Uterus (tissue), 4 donors: ENCODE measurements around the gene MAP3K14. TPM values are rescaled to one million over a fixed set of nuclear protein-coding genes. Genes with fewer than 3 reads are reported as not detected.

Source experiments
- DNase-seq, 2 donors: peaks; one replicate each; pipeline ENCODE4 v3.0.0-alpha.2; 2019 to 2020
- H3K27ac ChIP-seq, 2 donors: fragments of 200-600 bp; sonication (generic); 1 replicate in 1 of 2; 2 replicates in 1 of 2; pipeline ENCODE4 v1.5.1; 2016 to 2018
- H3K27me3 ChIP-seq, 2 donors: fragments of 200-600 bp; sonication (generic); one replicate each; pipeline ENCODE4 v1.5.1; 2018 to 2019; ENCODE audit warnings: control low read depth in 1 of 2
- H3K36me3 ChIP-seq, 2 donors: fragments of 200-600 bp; sonication (generic); one replicate each; pipeline ENCODE4 v1.5.1; 2019; ENCODE audit warnings: control low read depth in 1 of 2
- H3K4me1 ChIP-seq, 2 donors: fragments of 200-600 bp; sonication (generic); one replicate each; pipeline ENCODE4 v1.5.1; 2018 to 2019; ENCODE audit warnings: control low read depth in 1 of 2
- H3K4me3 ChIP-seq, 2 donors: fragments of 200-600 bp; sonication (generic); 1 replicate in 1 of 2; 2 replicates in 1 of 2; pipeline ENCODE4 v1.5.1; 2018 to 2019; ENCODE audit warnings: mild to moderate bottlenecking in 1 of 2
- H3K9me3 ChIP-seq, 2 donors: fragments of 200-600 bp; sonication (generic); one replicate each; pipeline ENCODE4 v1.5.1; 2019; ENCODE audit warnings: control low read depth in 1 of 2
- POLR2A ChIP-seq, 2 donors: fragments of 450-650 bp; IDR thresholded peaks; one replicate each; pipeline ENCODE4 v1.6.1; 2016; ENCODE audit warnings: antibody characterized with exemption in 2 of 2, mild to moderate bottlenecking in 1 of 2, moderate library complexity in 1 of 2
- intact Hi-C: fragments of 100-400 bp; cut with DNase I; formaldehyde crosslinking; loops from one replicate; pipeline ENCODE4 v1.15.1; 2023; ENCODE audit warnings: low total_unique reads
- total RNA-seq, 4 donors: library from RNA; depleted of rRNA in 3 of 4; stranded (reverse); fragments of >200 nt in 3 of 4; gene quantifications; one replicate each; pipeline versions ENCODE4 v1.1.0 to v1.2.4, GENCODE V29; 2014 to 2023
- TF ChIP-seq, protein P1 (sequence below), 4 experiments: fragments of 200-600 bp in 2 of 4; fragments of 450-650 bp in 2 of 4; sonication (generic) in 2 of 4; IDR thresholded peaks; one replicate each; pipeline ENCODE4 v1.5.1; 2016 to 2019; ENCODE audit warnings: antibody characterized with exemption in 4 of 4, mild to moderate bottlenecking in 2 of 4, moderate library complexity in 1 of 4
- donor health status: DM: yes; HTN: yes; CAD: no.

MAP3K14 gene
- total RNA-seq, 4 donors from 2014 or later: 1.0 to 22.1 (median 4.9) TPM

DNA sequence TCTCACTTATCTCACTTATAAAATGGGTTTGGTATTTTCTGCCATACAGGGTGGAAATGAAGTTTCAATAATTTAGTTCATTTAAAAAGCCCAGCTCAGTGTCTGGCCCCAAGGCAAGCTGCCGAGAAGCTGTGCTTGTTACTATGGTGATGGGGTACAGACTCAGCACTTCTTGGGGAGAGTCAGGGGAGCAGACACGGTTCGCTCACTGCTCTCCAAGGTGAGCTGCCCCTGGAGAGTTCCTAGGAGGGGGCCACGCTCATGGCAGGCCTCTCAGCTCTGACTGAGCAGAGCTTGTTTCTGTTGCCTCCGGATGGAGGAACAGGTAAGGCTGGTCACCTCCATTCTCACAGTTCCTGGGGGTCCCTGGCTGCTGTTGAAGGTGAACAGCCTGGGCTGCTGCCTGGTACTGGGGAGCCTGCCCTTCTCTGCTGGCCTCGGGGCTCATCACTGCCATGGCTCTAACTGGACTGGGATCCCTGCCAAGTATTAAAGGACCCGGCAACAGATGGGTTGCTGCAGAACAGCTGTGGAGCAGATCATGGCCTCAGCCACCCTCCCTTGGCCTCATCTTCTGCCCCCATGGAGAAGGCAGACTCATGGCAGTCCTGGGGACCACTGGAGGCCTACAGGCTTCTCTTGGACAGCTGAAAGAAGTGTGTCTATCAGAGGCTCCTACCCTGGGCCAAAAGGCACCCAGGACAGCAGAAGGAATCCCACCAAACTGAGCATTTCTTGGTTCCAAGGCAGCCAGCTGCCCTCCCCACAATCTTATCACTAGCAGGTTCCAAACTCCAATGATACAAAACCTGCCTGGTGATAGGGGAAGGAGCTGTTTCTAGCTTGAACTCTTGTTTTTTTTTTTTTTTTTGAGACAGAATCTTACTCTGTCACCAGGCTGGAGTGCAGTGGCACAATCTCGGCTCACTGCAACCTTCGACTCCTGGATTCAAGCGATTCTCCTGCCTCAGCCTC lies 29.0 kb downstream of the MAP3K14 start:
- peaks cover 4 to 18% of the 10 kb centered on the region in 2 donors for H3K4me1 ChIP-seq
- no peaks in the 10 kb centered on the region for H3K27me3 ChIP-seq
- no peaks in the 10 kb centered on the region for H3K9me3 ChIP-seq
- H3K27ac ChIP-seq: peak overlapping the region; percentile 37 to 52
- no peak for DNase-seq
- no peaks in the 10 kb centered on the region for H3K36me3 ChIP-seq
- no peak for TF ChIP-seq POLR2A (IDR thresholded peaks at IDR 0.05)
- TF ChIP-seq, protein P1, sequence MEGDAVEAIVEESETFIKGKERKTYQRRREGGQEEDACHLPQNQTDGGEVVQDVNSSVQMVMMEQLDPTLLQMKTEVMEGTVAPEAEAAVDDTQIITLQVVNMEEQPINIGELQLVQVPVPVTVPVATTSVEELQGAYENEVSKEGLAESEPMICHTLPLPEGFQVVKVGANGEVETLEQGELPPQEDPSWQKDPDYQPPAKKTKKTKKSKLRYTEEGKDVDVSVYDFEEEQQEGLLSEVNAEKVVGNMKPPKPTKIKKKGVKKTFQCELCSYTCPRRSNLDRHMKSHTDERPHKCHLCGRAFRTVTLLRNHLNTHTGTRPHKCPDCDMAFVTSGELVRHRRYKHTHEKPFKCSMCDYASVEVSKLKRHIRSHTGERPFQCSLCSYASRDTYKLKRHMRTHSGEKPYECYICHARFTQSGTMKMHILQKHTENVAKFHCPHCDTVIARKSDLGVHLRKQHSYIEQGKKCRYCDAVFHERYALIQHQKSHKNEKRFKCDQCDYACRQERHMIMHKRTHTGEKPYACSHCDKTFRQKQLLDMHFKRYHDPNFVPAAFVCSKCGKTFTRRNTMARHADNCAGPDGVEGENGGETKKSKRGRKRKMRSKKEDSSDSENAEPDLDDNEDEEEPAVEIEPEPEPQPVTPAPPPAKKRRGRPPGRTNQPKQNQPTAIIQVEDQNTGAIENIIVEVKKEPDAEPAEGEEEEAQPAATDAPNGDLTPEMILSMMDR (IDR thresholded peaks at IDR 0.05): no peak
- no peak overlapping the region for H3K4me3 ChIP-seq
- intact Hi-C loops: no loop called here

DNA sequence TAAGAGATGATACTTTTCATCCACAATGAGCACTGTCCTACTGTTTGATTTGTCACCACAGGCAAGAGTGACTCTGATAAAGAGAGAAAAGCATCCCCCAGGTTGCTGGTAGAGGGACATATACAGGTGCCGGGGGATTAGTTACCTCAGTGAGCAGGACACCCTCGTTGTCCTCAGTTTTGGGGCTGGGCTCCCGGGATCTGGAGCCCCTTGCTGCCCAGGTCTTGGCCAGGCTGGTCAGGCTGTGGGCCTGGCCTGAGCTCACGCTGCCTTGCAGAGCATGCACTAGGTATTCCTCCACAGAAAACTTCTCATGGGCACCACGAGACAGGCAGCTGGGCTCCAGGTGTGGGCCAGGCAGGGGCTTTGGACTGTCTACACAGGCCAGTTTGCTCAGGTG lies 30.5 kb downstream of the MAP3K14 start:
- H3K27ac ChIP-seq: no peak overlapping the region
- no peaks in the 10 kb centered on the region for H3K9me3 ChIP-seq
- H3K4me1 ChIP-seq: peaks cover 0 to 3% of the 10 kb centered on the region in 2 donors
- TF ChIP-seq, protein P1 (IDR thresholded peaks at IDR 0.05): no peak
- TF ChIP-seq POLR2A (IDR thresholded peaks at IDR 0.05): no peak
- no peaks in the 10 kb centered on the region for H3K36me3 ChIP-seq
- no peaks in the 10 kb centered on the region for H3K27me3 ChIP-seq
- no peak for DNase-seq
- intact Hi-C loops: no loop called here
- H3K4me3 ChIP-seq: no peak overlapping the region

DNA sequence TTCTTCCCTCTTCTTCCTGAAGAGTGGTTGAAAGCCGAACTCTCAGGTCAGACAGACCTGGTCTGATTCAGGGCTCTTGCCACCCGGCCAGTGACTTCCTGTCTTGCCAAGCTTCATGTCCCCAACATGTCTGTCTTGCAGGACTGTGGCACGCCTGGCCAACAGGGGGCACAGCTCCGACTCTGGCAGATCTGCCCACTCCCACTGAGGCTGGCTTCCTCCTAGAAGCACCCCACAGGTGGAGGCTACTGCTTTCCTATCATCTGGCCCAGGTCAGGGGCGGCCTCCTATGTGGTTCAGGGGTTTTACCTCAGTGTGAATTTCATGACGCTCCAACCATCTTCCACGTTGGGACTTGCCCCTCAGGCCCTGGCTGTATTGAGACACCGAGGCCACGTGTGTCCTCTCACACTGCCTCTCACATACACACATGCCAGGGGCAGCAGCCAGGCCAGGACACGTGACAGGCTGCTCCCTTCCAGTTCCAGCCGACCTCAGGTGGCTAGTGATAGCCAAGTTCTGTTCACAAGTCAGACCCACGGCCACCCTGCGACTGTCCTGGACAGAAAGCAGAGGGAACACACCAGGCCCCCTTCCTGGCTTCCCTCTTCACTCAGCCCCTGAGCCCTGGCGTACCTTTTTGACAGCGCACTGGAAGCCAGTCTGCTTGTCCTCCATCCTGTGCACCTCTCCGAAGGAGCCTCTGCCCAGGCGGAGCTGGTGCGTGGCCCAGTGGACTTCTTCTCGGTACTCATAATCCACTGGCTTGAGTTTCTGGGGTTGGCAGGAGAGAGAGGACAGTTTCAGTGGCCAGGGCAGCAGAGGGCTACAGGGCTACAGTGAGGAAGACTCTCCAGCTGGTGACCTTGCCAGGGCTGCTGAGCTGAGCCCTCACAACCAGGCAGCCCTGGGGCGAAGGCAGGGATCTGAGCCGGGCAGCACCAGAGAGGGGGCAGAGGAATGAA lies 32.4 kb downstream of the MAP3K14 start:
- DNase-seq: no peak
- intact Hi-C loops: no loop called here
- no peak overlapping the region for H3K27ac ChIP-seq

DNA sequence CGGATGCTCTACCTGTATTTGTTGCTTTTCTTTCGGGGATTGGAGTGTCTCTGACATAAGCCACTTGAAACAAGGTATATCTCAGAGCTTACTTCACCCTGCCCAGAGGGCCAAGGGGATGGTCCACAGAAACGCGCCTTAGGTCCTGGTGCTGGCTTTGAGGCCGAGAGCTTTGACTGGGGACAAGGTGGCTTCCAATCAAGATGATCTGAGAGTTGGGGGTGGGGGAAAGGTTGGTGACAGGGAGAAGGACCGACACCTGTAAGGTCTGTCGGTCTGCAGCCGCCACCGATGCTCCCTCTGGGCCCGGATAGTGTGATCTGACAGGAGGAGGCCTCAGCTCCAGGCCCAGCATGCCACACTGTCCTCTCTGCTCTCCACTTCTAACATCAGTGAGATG lies 33.1 kb downstream of the MAP3K14 start:
- no peaks in the 10 kb centered on the region for H3K36me3 ChIP-seq
- no peaks in the 10 kb centered on the region for H3K27me3 ChIP-seq
- no peaks in the 10 kb centered on the region for H3K9me3 ChIP-seq
- H3K4me1 ChIP-seq: no peaks in the 10 kb centered on the region
- intact Hi-C loops: no loop called here
- H3K4me3 ChIP-seq: no peak overlapping the region
- TF ChIP-seq, protein P1 (IDR thresholded peaks at IDR 0.05): no peak
- TF ChIP-seq POLR2A (IDR thresholded peaks at IDR 0.05): no peak
- no peak for DNase-seq
- no peak overlapping the region for H3K27ac ChIP-seq

More for the DNA sequence above, 32.4 kb downstream of the MAP3K14 start:
- Histone ChIP-seq H3K4me3 (no peak overlapping the region), H3K4me1 (peaks cover 0 to 3% of the 10 kb centered on the region in 2 donors), H3K9me3 (no peaks in the 10 kb centered on the region), H3K36me3 (no peaks in the 10 kb centered on the region), H3K27me3 (no peaks in the 10 kb centered on the region)
- TF ChIP-seq, protein P1 (IDR thresholded peaks at IDR 0.05): no peak
- no peak for TF ChIP-seq POLR2A (IDR thresholded peaks at IDR 0.05)
